VCaP (cell line): ENCODE data around the gene CAMTA1.

ENCODE experiments used
- H3K27ac ChIP-seq: fragments of 450-650 bp; 2 replicates; pipeline ENCODE4 v1.5.1; 2017
- CTCF ChIP-seq: fragments of 450-650 bp; conservative IDR thresholded peaks from 2 replicates; pipeline ENCODE4 v1.5.1; 2017; ENCODE audit warnings: mild to moderate bottlenecking, moderate library complexity

The CAMTA1 gene

DNA sequence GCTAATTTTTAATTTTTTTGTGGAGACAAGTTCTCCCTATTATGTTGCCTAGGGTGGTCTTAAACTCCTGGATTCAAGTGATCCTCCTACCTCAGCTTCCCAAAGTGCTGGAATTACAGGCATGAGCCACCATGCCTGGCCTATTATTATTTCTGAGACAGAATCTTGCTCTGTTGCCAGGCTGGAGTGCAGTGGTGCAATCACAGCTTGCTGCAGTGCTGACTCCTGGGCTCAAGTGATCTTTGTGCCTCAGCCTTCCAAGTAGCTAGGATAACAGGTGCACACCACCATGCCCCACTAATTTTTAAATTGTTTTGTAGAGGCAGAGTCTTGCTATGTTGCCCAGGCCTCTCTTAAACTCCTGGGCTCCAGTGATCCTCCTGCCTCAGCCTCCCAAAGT, 196.3 kb downstream of the CAMTA1 start:
- H3K27ac ChIP-seq = no peak overlapping the region
- TF ChIP-seq CTCF = no peak

GRCh38 chr1:6982443-6982842, 197.2 kb downstream of the CAMTA1 start:
- no peak overlapping the region for H3K27ac ChIP-seq
- no peak for TF ChIP-seq CTCF

DNA sequence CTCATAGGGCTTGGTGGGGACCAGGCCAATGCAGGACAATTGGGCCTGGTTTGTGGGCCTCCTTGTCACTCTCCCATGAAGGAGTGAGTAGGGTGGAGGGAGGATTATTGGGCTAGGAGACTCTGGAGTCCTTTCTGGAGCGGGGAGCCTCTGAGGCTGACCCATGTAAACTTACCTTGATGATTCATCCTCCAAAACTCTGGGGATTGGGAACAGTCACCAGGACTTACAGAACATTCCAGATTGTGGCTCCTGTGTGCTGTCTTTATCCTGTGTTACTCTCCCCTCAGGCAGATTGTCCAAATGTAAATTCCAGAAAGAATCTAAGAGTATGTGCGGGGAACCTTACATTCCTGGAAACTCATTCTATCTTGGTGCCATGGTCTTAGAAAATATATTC, 197.6 kb downstream of the CAMTA1 start:
- TF ChIP-seq CTCF = no peak
- H3K27ac ChIP-seq = no peak overlapping the region

DNA sequence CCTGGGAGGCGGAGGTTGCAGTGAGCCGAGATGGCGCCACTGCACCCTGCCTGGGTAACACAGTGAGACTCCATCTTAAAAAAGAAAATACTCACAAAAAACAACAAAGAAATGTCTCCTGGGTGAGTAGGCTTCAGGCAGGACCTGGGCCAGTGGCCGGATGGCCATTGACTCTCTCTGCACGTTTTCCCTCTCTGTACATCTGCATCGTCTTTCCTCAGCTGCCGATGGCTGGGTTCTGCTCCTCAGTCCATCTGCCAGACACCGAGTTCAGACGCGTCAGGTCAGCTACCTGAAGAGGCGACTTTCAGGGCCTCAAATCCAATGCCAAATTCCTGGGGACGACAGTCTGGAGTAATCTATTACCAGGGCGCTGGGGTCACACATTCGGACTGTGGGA, 199.3 kb downstream of the CAMTA1 start:
- H3K27ac ChIP-seq = no peak overlapping the region
- TF ChIP-seq CTCF = no peak

DNA sequence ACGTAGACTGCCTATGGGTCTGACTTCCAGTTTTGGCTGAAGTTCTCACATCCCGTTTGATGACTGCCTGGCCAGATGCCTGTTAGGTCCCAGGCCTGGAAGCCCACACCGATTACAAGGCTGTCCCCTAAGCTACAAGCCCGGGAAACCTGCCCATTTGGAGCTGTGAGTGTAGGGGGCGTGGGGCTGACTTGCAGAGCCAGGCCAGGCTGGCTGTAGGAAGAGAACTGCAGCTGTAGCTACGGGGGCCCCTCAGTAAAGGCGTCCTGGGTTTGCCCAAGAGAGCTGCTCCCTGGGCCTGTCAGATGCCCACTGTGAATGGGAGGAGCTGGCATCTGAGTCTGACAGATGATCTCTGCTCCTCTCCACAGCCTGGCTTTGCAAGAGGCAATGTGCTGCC, 199.7 kb downstream of the CAMTA1 start:
- no peak overlapping the region for H3K27ac ChIP-seq
- TF ChIP-seq CTCF = no peak

- no peak overlapping the region for H3K27ac ChIP-seq
- TF ChIP-seq CTCF = no peak
These were observed 200.5 kb downstream of the CAMTA1 start for GRCh38 chr1:6985549-6986276.

DNA sequence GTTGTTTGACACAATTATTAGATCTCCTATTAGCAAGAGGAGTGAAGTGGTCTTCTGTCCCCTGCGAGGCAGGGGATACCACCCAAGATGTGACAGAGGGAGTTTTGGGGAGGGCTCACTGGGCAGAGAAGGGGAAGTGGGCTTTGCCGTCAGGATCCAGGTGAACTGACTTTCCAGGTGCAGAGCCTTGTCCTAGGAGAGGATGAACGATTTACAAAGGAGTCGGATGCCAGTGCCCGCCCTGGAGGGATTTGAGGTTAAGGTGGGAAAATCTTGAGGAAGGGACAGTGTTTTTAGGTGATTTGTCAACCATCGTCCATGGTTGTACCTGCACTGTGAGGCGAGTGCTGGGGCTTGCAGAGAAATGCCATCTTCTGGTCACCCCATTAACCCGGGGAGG, 201.0 kb downstream of the CAMTA1 start:
- no peak overlapping the region for H3K27ac ChIP-seq
- no peak for TF ChIP-seq CTCF
